A673 (cell line): ENCODE results near the gene CEP63. TPM values are rescaled to one million over a fixed set of nuclear protein-coding genes. Genes with fewer than 3 reads are reported as not detected.

Experiments used
- BruUV-seq: library from RNA; stranded (reverse); fragments of 400-500 nt; replicated peaks from 2 replicates; lab custom pipeline; 2021; lab: Mats Ljungman, UMichigan
- CTCF ChIA-PET: fragments of 300-600 bp; sonication (Branson Sonifier 250); formaldehyde crosslinking; loops from one replicate; lab custom pipeline; 2022; ENCODE audit warnings: antibody characterized with exemption; lab: Charles Lee
- POLR2A ChIA-PET: fragments of 300-600 bp; sonication (Branson Sonifier 250); formaldehyde crosslinking; loops from one replicate; lab custom pipeline; 2022; ENCODE audit warnings: antibody characterized with exemption; ENCODE audit not compliant: low non-redundant PET; lab: Charles Lee
- DNase-seq: peaks from one replicate; pipeline ENCODE4 v3.0.0-alpha.2; 2015; ENCODE audit warnings: low spot score
- H3K27ac ChIP-seq: fragments of 200-600 bp; sonication (generic); 2 replicates; pipeline ENCODE4 v1.5.1; 2016; ENCODE audit warnings: mixed run types, low read depth, mild to moderate bottlenecking, mixed read lengths, antibody characterized with exemption, low read length; ENCODE audit not compliant: poor library complexity, severe bottlenecking
- H3K27me3 ChIP-seq: fragments of 200-600 bp; sonication (generic); replicated peaks from 2 replicates; pipeline ENCODE4 v1.6.1; 2017; ENCODE audit warnings: mixed run types, low read depth, mild to moderate bottlenecking, mixed read lengths, antibody characterized with exemption, low read length; ENCODE audit not compliant: insufficient read depth, poor library complexity
- H3K36me3 ChIP-seq: fragments of 200-600 bp; sonication (generic); 2 replicates; pipeline ENCODE4 v1.6.1; 2016; ENCODE audit warnings: mixed run types, mild to moderate bottlenecking, mixed read lengths, antibody characterized with exemption, low read length; ENCODE audit not compliant: insufficient read depth, poor library complexity, severe bottlenecking
- H3K4me1 ChIP-seq: fragments of 200-600 bp; sonication (generic); 2 replicates; pipeline ENCODE4 v1.6.1; 2017; ENCODE audit warnings: mixed run types, mild to moderate bottlenecking, mixed read lengths, antibody characterized with exemption, low read length; ENCODE audit not compliant: insufficient read depth, poor library complexity, severe bottlenecking
- H3K4me3 ChIP-seq: fragments of 200-600 bp; sonication (generic); 2 replicates; pipeline ENCODE4 v1.5.1; 2016; ENCODE audit warnings: low read depth, mixed run types, mild to moderate bottlenecking, mixed read lengths, low read length; ENCODE audit not compliant: poor library complexity, severe bottlenecking
- H3K9me3 ChIP-seq: fragments of 200-600 bp; sonication (generic); 2 replicates; pipeline ENCODE4 v1.6.1; 2016; ENCODE audit warnings: mixed run types, low read depth, mild to moderate bottlenecking, mixed read lengths, antibody characterized with exemption, low read length; ENCODE audit not compliant: poor library complexity, severe bottlenecking
- EZH2 ChIP-seq: fragments of 200-600 bp; sonication (generic); IDR thresholded peaks from 2 replicates; pipeline ENCODE4 v1.6.1; 2017; ENCODE audit warnings: borderline replicate concordance, low read depth, mild to moderate bottlenecking, mixed read lengths, antibody characterized with exemption, low read length; ENCODE audit not compliant: poor library complexity, severe bottlenecking
- intact Hi-C: fragments of 100-400 bp; cut with micrococcal nuclease; formaldehyde crosslinking; loops from one replicate; pipeline ENCODE4 v1.10.0; 2022; ENCODE audit not compliant: unreplicated experiment
- total RNA-seq: library from RNA; stranded (reverse); gene quantifications from 2 replicates; pipeline ENCODE4 v1.2.3, GENCODE V29; 2021
- TF ChIP-seq, protein P1 (sequence below): fragments of 300-800, 200-600 bp; sonication (generic); conservative IDR thresholded peaks from 2 replicates; pipeline ENCODE4 v1.5.1; 2017; ENCODE audit warnings: low read depth, mild to moderate bottlenecking, antibody characterized with exemption, low read length, moderate library complexity, mixed read lengths

The CEP63 gene
- total RNA-seq, 1 experiment from 2014 or later, result 29.2 TPM

DNA sequence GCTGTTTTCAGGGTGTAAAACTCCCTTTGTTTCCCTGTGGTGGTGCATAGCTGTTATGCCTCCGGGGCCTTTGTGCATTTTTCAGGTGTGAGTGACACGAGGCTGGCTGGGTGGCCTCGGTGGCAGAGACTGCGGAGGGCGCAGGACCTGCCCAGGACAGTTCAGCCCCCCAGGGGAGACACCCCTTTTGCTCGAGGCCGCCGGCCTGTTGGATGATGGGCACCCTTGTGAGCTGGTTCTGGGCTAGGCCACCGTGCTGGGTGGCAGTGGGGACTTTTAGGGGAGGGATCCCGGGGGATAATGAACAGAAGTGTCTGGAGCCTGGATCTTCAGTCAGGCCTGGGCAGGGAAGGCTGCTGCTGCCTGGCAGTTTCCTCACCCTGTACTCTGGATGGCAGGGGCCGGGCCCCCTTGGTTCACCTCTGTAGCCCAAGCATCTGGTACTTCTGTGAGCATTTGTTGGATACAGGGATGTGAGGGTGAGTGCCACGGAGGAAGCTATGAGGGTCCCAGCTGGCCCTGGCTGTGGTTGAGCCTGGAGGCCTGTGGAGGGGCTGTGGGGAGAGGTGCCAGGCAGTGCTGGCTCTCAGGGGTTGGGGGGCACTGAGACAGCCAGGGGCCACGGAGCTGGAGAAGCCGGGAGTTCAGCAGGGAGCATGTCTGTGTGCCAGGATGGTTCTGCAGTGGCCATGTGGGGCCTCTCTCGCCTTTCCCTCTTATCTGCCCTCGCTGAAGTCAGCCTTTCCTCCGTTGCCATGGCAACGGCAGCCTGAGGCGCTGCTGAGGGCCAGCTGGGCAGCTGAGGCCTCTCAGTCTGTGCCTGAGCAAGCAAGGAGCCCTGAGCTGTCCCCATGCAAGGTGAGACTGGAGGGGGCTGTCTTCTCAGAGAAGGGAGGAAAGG lies 115.9 kb downstream of the CEP63 start:
- BruUV-seq, result no TSS peak
- no peak for DNase-seq
- H3K27me3 ChIP-seq, result peaks cover 7% of the 10 kb centered on the region
- ChIA-PET CTCF (interaction anchor here (1.0 to 1.5 kb wide), 2 partner anchors 50 to 193 kb away, joined by 4 to 5 read pairs; partner anchors contain the start of gene EPHB1), POLR2A (no interaction called here)
- H3K9me3 ChIP-seq, result no peaks in the 10 kb centered on the region
- H3K27ac ChIP-seq, result no peak overlapping the region
- no peak overlapping the region for H3K4me3 ChIP-seq
- intact Hi-C loops, result loop anchor here (1.0 to 5.0 kb wide), 5 partner anchors 40 to 1293 kb away; partner anchors contain the start of gene EPHB1
- TF ChIP-seq, protein P1, sequence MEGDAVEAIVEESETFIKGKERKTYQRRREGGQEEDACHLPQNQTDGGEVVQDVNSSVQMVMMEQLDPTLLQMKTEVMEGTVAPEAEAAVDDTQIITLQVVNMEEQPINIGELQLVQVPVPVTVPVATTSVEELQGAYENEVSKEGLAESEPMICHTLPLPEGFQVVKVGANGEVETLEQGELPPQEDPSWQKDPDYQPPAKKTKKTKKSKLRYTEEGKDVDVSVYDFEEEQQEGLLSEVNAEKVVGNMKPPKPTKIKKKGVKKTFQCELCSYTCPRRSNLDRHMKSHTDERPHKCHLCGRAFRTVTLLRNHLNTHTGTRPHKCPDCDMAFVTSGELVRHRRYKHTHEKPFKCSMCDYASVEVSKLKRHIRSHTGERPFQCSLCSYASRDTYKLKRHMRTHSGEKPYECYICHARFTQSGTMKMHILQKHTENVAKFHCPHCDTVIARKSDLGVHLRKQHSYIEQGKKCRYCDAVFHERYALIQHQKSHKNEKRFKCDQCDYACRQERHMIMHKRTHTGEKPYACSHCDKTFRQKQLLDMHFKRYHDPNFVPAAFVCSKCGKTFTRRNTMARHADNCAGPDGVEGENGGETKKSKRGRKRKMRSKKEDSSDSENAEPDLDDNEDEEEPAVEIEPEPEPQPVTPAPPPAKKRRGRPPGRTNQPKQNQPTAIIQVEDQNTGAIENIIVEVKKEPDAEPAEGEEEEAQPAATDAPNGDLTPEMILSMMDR, result no peak
- TF ChIP-seq EZH2, result no peak
- H3K4me1 ChIP-seq, result peaks cover 20% of the 10 kb centered on the region
- no peaks in the 10 kb centered on the region for H3K36me3 ChIP-seq

GRCh38 chr3:134602440-134602814 lies 116.6 kb downstream of the CEP63 start:
- TF ChIP-seq EZH2, result no peak
- TF ChIP-seq, protein P1, result no peak
- POLR2A ChIA-PET, result no interaction called here
- Histone ChIP-seq H3K27me3 (peaks cover 7% of the 10 kb centered on the region), H3K9me3 (no peaks in the 10 kb centered on the region), H3K4me3 (no peak overlapping the region), H3K36me3 (no peaks in the 10 kb centered on the region), H3K4me1 (peaks cover 20% of the 10 kb centered on the region), H3K27ac (no peak overlapping the region)
- CTCF ChIA-PET, result no interaction called here
- DNase-seq, result no peak
- intact Hi-C loops, result loop anchor here (5.0 kb wide), 1 partner anchor 900 kb away; no protein-coding TSS in a partner anchor
- no TSS peak for BruUV-seq

DNA sequence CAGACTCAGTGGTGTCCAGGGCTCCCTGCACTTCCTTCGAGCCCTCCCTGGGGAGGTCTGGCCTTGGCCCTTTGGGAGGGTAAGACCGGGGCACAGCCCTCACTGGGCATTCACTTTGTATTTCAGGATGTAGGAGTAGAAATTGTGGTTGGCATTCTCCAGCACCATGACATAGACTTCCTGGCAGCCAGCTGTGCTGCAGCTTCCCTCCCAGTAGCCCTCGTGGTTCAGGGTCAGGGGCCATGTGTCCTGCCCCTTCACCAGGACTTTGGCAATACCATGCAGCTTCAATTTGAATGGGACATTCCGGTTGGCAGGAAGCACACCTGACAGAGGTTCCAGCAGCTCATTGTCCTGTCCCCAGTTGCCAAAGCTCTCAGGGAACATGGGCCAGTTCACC lies 117.6 kb downstream of the CEP63 start:
- Histone ChIP-seq H3K9me3 (no peaks in the 10 kb centered on the region), H3K27ac (no peak overlapping the region), H3K36me3 (no peaks in the 10 kb centered on the region), H3K27me3 (peaks cover 7% of the 10 kb centered on the region), H3K4me3 (no peak overlapping the region), H3K4me1 (peaks cover 20% of the 10 kb centered on the region)
- BruUV-seq, result no TSS peak
- no peak for DNase-seq
- intact Hi-C loops, result loop anchor here (5.0 kb wide), 1 partner anchor 899 kb away; no protein-coding TSS in a partner anchor
- POLR2A ChIA-PET, result no interaction called here
- CTCF ChIA-PET, result no interaction called here
- TF ChIP-seq, protein P1, result no peak
- no peak for TF ChIP-seq EZH2
